Skeletal muscle tissue (tissue), 4 donors: Measurements from ENCODE around the gene PEX14. TPM values are rescaled to one million over a fixed set of nuclear protein-coding genes. Genes with fewer than 3 reads are reported as not detected.

ENCODE experiments used
- H3K27ac ChIP-seq: one replicate; pipeline ENCODE4 v1.7.0; 2013; ENCODE audit warnings: mild to moderate bottlenecking, low read depth, low read length, inconsistent platforms
- H3K27me3 ChIP-seq, 3 donors: one replicate each; pipeline ENCODE4 v1.7.0; 2013; ENCODE audit warnings: low read length in 3 of 3; ENCODE audit not compliant: control insufficient read depth in 3 of 3, insufficient read depth in 3 of 3
- H3K36me3 ChIP-seq, 3 donors: one replicate each; pipeline ENCODE4 v1.7.0; 2013; ENCODE audit warnings: low read length in 3 of 3; ENCODE audit not compliant: control insufficient read depth in 3 of 3, insufficient read depth in 3 of 3
- H3K4me1 ChIP-seq, 3 donors: one replicate each; pipeline ENCODE4 v1.7.0; 2013; ENCODE audit warnings: low read length in 3 of 3, mild to moderate bottlenecking in 3 of 3; ENCODE audit not compliant: control insufficient read depth in 3 of 3, insufficient read depth in 3 of 3
- H3K4me3 ChIP-seq, 3 donors: one replicate each; pipeline ENCODE4 v1.7.0; 2013; ENCODE audit warnings: low read length in 3 of 3
- H3K9ac ChIP-seq, 3 donors: one replicate each; pipeline ENCODE4 v1.7.0; 2013; ENCODE audit warnings: low read length in 3 of 3, mild to moderate bottlenecking in 3 of 3, moderate library complexity in 2 of 3, low read depth in 1 of 3
- H3K9me3 ChIP-seq, 3 donors: one replicate each; pipeline ENCODE4 v1.7.0; 2013; ENCODE audit warnings: low read length in 3 of 3; ENCODE audit not compliant: control insufficient read depth in 3 of 3
- total RNA-seq: library from RNA; depleted of rRNA; stranded (reverse); fragments of >200 nt; gene quantifications from one replicate; pipeline ENCODE4 v1.2.3, GENCODE V29; 2014
- donor health status: Osteomylitis.

The PEX14 gene
- total RNA-seq, 1 donor from 2014 or later, result 7.3 TPM

GRCh38 chr1:10433790-10434189 is 41.0 kb upstream of the PEX14 start:
- H3K27me3 ChIP-seq, result no peaks in the 10 kb centered on the region
- H3K9me3 ChIP-seq, result no peaks in the 10 kb centered on the region
- H3K36me3 ChIP-seq, result no peaks in the 10 kb centered on the region
- H3K4me1 ChIP-seq, result peaks cover 15 to 19% (median 17%) of the 10 kb centered on the region in 3 donors
- H3K27ac ChIP-seq, result no peak overlapping the region
- no peak overlapping the region for H3K4me3 ChIP-seq
- no peak overlapping the region for H3K9ac ChIP-seq

- no peak overlapping the region for H3K4me3 ChIP-seq
- H3K36me3 ChIP-seq, result no peaks in the 10 kb centered on the region
- H3K9ac ChIP-seq, result no peak overlapping the region
- H3K9me3 ChIP-seq, result no peaks in the 10 kb centered on the region
- H3K4me1 ChIP-seq, result peaks cover 14 to 18% (median 17%) of the 10 kb centered on the region in 3 donors
- H3K27me3 ChIP-seq, result no peaks in the 10 kb centered on the region
- H3K27ac ChIP-seq, result no peak overlapping the region
These were observed 40.2 kb upstream of the PEX14 start for GRCh38 chr1:10434590-10434989.

GRCh38 chr1:10437052-10437451 is 37.7 kb upstream of the PEX14 start:
- H3K4me1 ChIP-seq, result no peaks in the 10 kb centered on the region

GRCh38 chr1:10438677-10439163 is 36.0 kb upstream of the PEX14 start:
- H3K9ac ChIP-seq, result no peak overlapping the region
- H3K9me3 ChIP-seq, result no peaks in the 10 kb centered on the region
- no peaks in the 10 kb centered on the region for H3K27me3 ChIP-seq
- H3K36me3 ChIP-seq, result peaks cover 0 to 6% (median 5%) of the 10 kb centered on the region in 3 donors
- H3K27ac ChIP-seq, result no peak overlapping the region
- H3K4me1 ChIP-seq, result no peaks in the 10 kb centered on the region
- no peak overlapping the region for H3K4me3 ChIP-seq

More at GRCh38 chr1:10437052-10437451, 37.7 kb upstream of the PEX14 start:
- Histone ChIP-seq H3K36me3 (peaks cover 0 to 6% (median 5%) of the 10 kb centered on the region in 3 donors), H3K9ac (no peak overlapping the region), H3K9me3 (no peaks in the 10 kb centered on the region), H3K27ac (no peak overlapping the region), H3K4me3 (no peak overlapping the region), H3K27me3 (no peaks in the 10 kb centered on the region)

- H3K36me3 ChIP-seq, result peaks cover 6 to 10% (median 6%) of the 10 kb centered on the region in 3 donors
- H3K27me3 ChIP-seq, result no peaks in the 10 kb centered on the region
- H3K4me3 ChIP-seq, result no peak overlapping the region
- H3K9ac ChIP-seq, result no peak overlapping the region
- H3K27ac ChIP-seq, result no peak overlapping the region
- no peaks in the 10 kb centered on the region for H3K4me1 ChIP-seq
- H3K9me3 ChIP-seq, result no peaks in the 10 kb centered on the region
These were observed 34.4 kb upstream of the PEX14 start for GRCh38 chr1:10440305-10440704.

- Histone ChIP-seq H3K9me3 (no peaks in the 10 kb centered on the region), H3K4me1 (no peaks in the 10 kb centered on the region), H3K27ac (no peak overlapping the region), H3K27me3 (no peaks in the 10 kb centered on the region), H3K9ac (no peak overlapping the region), H3K36me3 (peaks cover 6 to 10% (median 6%) of the 10 kb centered on the region in 3 donors), H3K4me3 (no peak overlapping the region)
These were observed 34.0 kb upstream of the PEX14 start for GRCh38 chr1:10440794-10441193.

GRCh38 chr1:10444248-10444647 is 30.5 kb upstream of the PEX14 start:
- Histone ChIP-seq H3K9ac (no peak overlapping the region), H3K36me3 (peaks cover 6 to 10% (median 6%) of the 10 kb centered on the region in 3 donors), H3K9me3 (no peaks in the 10 kb centered on the region), H3K4me3 (no peak overlapping the region), H3K27me3 (peaks cover 0 to 1% (median 0%) of the 10 kb centered on the region in 3 donors), H3K4me1 (no peaks in the 10 kb centered on the region), H3K27ac (no peak overlapping the region)

GRCh38 chr1:10444795-10445397 is 29.9 kb upstream of the PEX14 start:
- Histone ChIP-seq H3K4me3 (no peak overlapping the region), H3K36me3 (peaks cover 6 to 10% (median 6%) of the 10 kb centered on the region in 3 donors), H3K27ac (no peak overlapping the region), H3K4me1 (no peaks in the 10 kb centered on the region), H3K9ac (no peak overlapping the region), H3K27me3 (peaks cover 2 to 7% (median 3%) of the 10 kb centered on the region in 3 donors), H3K9me3 (no peaks in the 10 kb centered on the region)

- peaks cover 0 to 2% (median 0%) of the 10 kb centered on the region in 3 donors for H3K4me1 ChIP-seq
- no peak overlapping the region for H3K9ac ChIP-seq
- peaks cover 0 to 6% (median 4%) of the 10 kb centered on the region in 3 donors for H3K36me3 ChIP-seq
- peaks cover 8 to 18% (median 10%) of the 10 kb centered on the region in 3 donors for H3K27me3 ChIP-seq
- no peak overlapping the region for H3K27ac ChIP-seq
- no peak overlapping the region for H3K4me3 ChIP-seq
- H3K9me3 ChIP-seq, result no peaks in the 10 kb centered on the region
These were observed 27.8 kb upstream of the PEX14 start for GRCh38 chr1:10446790-10447422.

GRCh38 chr1:10449751-10450150 is 25.0 kb upstream of the PEX14 start, which contains the start of gene CORT:
TSS of gene CORT (plus strand) at chr1:10450031. CDS start at chr1:10450224, 193 bp downstream.
- Histone ChIP-seq H3K4me3 (no peak within 1 kb of the TSS), H3K36me3 (peaks cover 0 to under 1% (median 0%) of the 10 kb centered on the region in 3 donors), H3K27ac (no peak within 1 kb of the TSS), H3K9ac (no peak within 1 kb of the TSS), H3K9me3 (no peaks in the 10 kb centered on the region), H3K4me1 (peaks cover 0 to 2% (median 0%) of the 10 kb centered on the region in 3 donors), H3K27me3 (peaks cover 8 to 18% (median 10%) of the 10 kb centered on the region in 3 donors)
